ENCODE results near the gene RTL10. TPM values are rescaled to one million over a fixed set of nuclear protein-coding genes. Genes with fewer than 3 reads are reported as not detected.

Gene RTL10
- total RNA-seq, 1 donor from 2014 or later: 6.6 TPM

DNA sequence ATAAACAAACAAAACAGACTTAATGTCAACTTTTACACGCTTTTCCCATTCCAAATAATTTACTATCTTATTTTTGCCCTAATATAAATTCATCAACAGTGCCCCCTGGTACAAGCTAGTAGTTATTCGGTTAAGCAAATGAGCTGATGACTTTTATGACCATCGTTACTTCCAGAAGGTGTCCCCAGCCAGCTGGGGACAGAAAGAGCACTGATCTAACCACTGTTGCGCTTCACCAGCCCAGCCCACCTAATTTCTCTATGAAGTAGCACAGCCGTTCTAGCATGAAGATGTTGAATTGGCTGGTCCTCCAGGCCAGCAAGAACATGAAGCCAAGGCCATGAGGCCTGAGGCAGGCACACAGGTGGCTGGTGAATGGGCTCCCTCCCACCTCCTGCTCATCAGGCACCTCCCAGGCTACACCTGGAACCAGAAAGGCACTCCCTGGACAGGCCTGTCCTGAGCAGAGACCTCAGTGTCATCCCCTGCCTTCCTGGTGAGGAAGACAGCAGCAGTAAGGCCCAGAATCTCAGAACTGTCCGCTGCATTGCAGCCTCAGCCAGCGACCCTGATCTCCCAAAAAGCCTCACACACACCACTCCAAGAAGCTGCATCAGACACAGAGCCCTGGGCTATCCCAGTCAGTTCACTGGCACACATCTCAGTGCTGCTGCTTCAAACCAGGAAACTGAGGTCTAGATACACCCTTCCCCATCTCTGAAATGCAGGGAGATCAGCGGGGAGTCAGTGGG, 12.9 kb downstream of the RTL10 start:
- Histone ChIP-seq H3K9me3 (replicated peaks) (peaks cover under 1% of the 10 kb centered on the region), H3K27me3 (ENCODE audit: low read depth) (no peaks in the 10 kb centered on the region), H3K4me3 (no peak overlapping the region), H3K4me1 (peaks cover 29% of the 10 kb centered on the region), H3K36me3 (no peaks in the 10 kb centered on the region), H3K27ac (replicated peaks) (no peak overlapping the region)
- DNase-seq: no peak
- TF ChIP-seq, protein P1, sequence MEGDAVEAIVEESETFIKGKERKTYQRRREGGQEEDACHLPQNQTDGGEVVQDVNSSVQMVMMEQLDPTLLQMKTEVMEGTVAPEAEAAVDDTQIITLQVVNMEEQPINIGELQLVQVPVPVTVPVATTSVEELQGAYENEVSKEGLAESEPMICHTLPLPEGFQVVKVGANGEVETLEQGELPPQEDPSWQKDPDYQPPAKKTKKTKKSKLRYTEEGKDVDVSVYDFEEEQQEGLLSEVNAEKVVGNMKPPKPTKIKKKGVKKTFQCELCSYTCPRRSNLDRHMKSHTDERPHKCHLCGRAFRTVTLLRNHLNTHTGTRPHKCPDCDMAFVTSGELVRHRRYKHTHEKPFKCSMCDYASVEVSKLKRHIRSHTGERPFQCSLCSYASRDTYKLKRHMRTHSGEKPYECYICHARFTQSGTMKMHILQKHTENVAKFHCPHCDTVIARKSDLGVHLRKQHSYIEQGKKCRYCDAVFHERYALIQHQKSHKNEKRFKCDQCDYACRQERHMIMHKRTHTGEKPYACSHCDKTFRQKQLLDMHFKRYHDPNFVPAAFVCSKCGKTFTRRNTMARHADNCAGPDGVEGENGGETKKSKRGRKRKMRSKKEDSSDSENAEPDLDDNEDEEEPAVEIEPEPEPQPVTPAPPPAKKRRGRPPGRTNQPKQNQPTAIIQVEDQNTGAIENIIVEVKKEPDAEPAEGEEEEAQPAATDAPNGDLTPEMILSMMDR (IDR thresholded peaks at IDR 0.05; ENCODE audit: borderline replicate concordance): no peak
- intact Hi-C loops (cut with micrococcal nuclease): no loop called here

DNA sequence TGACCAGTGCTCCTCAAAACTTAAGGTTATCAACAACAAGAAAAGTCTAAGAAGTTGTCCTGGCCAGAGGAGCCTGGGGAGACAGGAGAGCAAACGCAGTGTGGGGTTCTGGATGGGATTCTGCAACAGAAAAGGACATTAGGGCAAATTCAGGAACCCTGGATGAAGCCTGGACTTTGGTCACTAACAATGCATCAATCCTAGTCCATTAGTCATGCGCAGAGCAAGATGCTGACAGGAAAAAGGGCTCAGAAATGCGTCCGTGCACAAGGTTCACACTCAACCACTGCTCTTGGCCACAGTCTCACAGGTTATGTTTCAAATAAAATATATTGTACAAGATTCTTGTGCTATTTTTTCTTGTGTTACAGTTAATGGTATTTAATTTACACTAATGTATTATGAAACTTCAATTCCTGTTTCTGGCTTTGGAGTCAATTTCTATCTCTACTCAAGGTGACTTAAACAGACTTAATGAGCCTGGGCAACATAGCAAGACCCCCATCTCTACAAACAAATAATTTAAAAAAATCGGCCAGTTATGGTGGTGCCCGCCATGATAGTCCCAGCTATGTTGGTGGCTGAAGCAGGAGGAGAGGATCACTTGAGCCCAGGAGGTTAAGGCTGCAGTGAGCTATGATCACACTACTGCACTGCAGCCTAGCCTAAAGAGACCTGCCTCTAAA, 13.6 kb downstream of the RTL10 start:
- intact Hi-C loops (cut with micrococcal nuclease): no loop called here
- Histone ChIP-seq H3K36me3 (no peaks in the 10 kb centered on the region), H3K27me3 (ENCODE audit: low read depth) (no peaks in the 10 kb centered on the region), H3K9me3 (replicated peaks) (no peaks in the 10 kb centered on the region), H3K4me1 (peaks cover 29% of the 10 kb centered on the region), H3K4me3 (no peak overlapping the region), H3K27ac (replicated peaks) (no peak overlapping the region)
- TF ChIP-seq, protein P1 (IDR thresholded peaks at IDR 0.05; ENCODE audit: borderline replicate concordance): no peak
- no peak for DNase-seq

DNA sequence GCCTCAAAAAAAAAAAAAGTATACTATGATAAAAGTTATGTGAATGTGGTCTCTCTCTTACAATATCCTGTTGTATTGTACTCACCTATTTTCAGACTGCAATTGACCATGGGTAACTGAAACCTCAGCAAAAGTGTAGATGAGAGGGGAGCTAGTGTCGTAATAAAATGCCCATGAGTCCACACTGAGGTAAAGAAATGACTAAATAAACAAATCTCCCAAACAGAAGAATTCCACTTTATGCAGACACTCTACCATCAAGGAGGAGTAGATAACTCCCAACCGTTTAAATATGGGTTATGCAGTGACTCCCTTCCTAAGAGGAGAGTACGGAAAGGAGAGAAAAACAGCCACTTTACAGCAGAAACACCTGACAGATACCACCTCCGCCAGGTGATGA, 14.6 kb downstream of the RTL10 start:
- Histone ChIP-seq H3K4me1 (peaks cover 25% of the 10 kb centered on the region), H3K9me3 (replicated peaks) (no peaks in the 10 kb centered on the region), H3K27ac (replicated peaks) (no peak overlapping the region), H3K4me3 (no peak overlapping the region), H3K27me3 (ENCODE audit: low read depth) (no peaks in the 10 kb centered on the region), H3K36me3 (no peaks in the 10 kb centered on the region)
- intact Hi-C loops (cut with micrococcal nuclease): no loop called here
- DNase-seq: no peak
- TF ChIP-seq, protein P1 (IDR thresholded peaks at IDR 0.05; ENCODE audit: borderline replicate concordance): no peak

DNA sequence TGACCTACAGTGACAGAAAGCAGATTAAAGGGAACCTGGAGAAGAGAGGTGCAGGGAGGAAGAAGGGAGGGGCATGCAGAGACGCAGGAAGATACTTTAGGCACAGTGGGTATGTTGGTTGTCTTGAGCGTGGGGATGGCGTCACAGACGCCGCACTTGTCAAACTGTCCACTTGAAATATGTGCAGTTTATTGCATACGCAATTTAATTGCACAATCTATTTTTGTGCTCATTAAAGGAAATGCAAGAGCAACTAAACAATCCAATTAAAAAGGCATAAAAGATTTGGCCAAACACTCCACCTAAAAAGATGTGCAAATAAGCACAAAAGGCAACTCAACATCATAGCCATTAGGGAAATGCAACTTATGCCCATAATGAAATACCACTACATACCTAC, 16.8 kb downstream of the RTL10 start:
- no peak overlapping the region for H3K4me3 ChIP-seq
- TF ChIP-seq, protein P1 (IDR thresholded peaks at IDR 0.05; ENCODE audit: borderline replicate concordance): no peak
- H3K4me1 ChIP-seq: peaks cover 4% of the 10 kb centered on the region
- intact Hi-C loops (cut with micrococcal nuclease): no loop called here
- no peaks in the 10 kb centered on the region for H3K27me3 ChIP-seq (ENCODE audit: low read depth)
- H3K9me3 ChIP-seq (replicated peaks): no peaks in the 10 kb centered on the region
- H3K36me3 ChIP-seq: no peaks in the 10 kb centered on the region
- no peak for DNase-seq
- no peak overlapping the region for H3K27ac ChIP-seq (replicated peaks)

DNA sequence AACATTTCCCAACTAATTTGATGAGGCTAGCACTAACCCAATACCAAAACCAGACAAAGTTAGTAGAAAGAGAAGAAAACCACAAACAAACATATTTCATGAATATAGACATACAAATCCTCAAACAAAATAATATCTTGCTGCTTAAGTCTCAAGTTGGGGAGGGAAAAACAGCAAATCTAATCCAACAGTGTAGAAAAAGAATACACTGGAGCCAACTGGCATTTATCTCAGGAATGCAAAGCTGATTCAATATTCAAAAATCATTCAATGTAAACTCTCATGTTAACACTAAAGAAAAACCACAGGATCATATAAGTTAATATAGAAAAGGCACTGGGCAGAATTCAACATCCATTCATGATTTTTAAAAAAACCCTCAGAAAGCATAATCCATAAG, 18.2 kb downstream of the RTL10 start:
- H3K27ac ChIP-seq (replicated peaks): no peak overlapping the region
- H3K36me3 ChIP-seq: no peaks in the 10 kb centered on the region
- intact Hi-C loops (cut with micrococcal nuclease): no loop called here
- no peaks in the 10 kb centered on the region for H3K9me3 ChIP-seq (replicated peaks)
- H3K27me3 ChIP-seq (ENCODE audit: low read depth): no peaks in the 10 kb centered on the region
- DNase-seq: no peak
- TF ChIP-seq, protein P1 (IDR thresholded peaks at IDR 0.05; ENCODE audit: borderline replicate concordance): no peak
- no peaks in the 10 kb centered on the region for H3K4me1 ChIP-seq
- H3K4me3 ChIP-seq: no peak overlapping the region
